Neutrophil (primary cell): Measurements from ENCODE around the gene ZNF664.

Experiments used
- H3K27ac ChIP-seq: fragments of 200-600 bp; sonication (generic); 2 replicates; pipeline ENCODE4 v1.5.1; 2016; ENCODE audit warnings: mild to moderate bottlenecking, moderate library complexity
- H3K27me3 ChIP-seq: fragments of 200-600 bp; sonication (generic); 2 replicates; pipeline ENCODE4 v1.6.0; 2016; ENCODE audit warnings: mild to moderate bottlenecking
- H3K36me3 ChIP-seq: fragments of 200-600 bp; sonication (generic); 2 replicates; pipeline ENCODE4 v1.5.1; 2017
- H3K4me1 ChIP-seq, 2 experiments: fragments of 200-600 bp in 1 of 2; sonication (generic) in 1 of 2; 1 replicate in 1 of 2; 2 replicates in 1 of 2; pipeline versions ENCODE4 v1.5.1 to v1.6.1; 2013 to 2016; ENCODE audit warnings: low read depth in 1 of 2, low read length in 1 of 2, mild to moderate bottlenecking in 1 of 2, moderate library complexity in 1 of 2; ENCODE audit not compliant: control insufficient read depth in 1 of 2, insufficient read depth in 1 of 2
- H3K4me3 ChIP-seq, 2 experiments: fragments of 200-600 bp in 1 of 2; sonication (generic) in 1 of 2; 1 replicate in 1 of 2; 2 replicates in 1 of 2; pipeline ENCODE4 v1.5.1; 2013 to 2016; ENCODE audit warnings: low read depth in 1 of 2, low read length in 1 of 2, mild to moderate bottlenecking in 1 of 2, moderate library complexity in 1 of 2
- H3K9me3 ChIP-seq: fragments of 200-600 bp; sonication (generic); 2 replicates; pipeline ENCODE4 v1.5.1; 2016
- TF ChIP-seq, protein P1 (sequence below): fragments of 200-600 bp; sonication (generic); IDR thresholded peaks from 2 replicates; pipeline ENCODE4 v1.5.1; 2016; ENCODE audit warnings: antibody characterized with exemption

ZNF664 gene

DNA sequence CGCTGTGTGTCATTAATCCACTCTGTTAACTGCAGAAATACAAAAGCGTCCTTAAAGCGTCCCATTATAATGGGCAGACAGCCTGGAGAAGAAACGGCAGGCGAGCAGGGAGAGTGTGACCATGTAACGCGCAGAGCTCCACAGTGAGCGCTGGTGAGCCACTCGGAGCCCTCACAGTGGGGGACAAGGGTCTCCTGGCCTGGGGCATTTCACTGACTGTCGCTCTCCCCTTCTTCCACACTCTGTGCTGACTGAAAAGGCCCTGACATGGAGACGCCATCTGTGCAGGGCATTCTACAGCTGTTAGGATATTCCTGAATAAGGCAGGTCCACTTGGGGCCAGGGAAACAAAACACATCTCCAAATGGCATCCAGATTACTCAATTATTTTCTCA is 24.6 kb upstream of the ZNF664 start:
- H3K4me1 ChIP-seq = no peaks in the 10 kb centered on the region
- H3K36me3 ChIP-seq = no peaks in the 10 kb centered on the region
- no peaks in the 10 kb centered on the region for H3K9me3 ChIP-seq
- TF ChIP-seq, protein P1, sequence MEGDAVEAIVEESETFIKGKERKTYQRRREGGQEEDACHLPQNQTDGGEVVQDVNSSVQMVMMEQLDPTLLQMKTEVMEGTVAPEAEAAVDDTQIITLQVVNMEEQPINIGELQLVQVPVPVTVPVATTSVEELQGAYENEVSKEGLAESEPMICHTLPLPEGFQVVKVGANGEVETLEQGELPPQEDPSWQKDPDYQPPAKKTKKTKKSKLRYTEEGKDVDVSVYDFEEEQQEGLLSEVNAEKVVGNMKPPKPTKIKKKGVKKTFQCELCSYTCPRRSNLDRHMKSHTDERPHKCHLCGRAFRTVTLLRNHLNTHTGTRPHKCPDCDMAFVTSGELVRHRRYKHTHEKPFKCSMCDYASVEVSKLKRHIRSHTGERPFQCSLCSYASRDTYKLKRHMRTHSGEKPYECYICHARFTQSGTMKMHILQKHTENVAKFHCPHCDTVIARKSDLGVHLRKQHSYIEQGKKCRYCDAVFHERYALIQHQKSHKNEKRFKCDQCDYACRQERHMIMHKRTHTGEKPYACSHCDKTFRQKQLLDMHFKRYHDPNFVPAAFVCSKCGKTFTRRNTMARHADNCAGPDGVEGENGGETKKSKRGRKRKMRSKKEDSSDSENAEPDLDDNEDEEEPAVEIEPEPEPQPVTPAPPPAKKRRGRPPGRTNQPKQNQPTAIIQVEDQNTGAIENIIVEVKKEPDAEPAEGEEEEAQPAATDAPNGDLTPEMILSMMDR = no peak
- H3K27me3 ChIP-seq = no peaks in the 10 kb centered on the region
- H3K4me3 ChIP-seq = no peak overlapping the region
- no peak overlapping the region for H3K27ac ChIP-seq

DNA sequence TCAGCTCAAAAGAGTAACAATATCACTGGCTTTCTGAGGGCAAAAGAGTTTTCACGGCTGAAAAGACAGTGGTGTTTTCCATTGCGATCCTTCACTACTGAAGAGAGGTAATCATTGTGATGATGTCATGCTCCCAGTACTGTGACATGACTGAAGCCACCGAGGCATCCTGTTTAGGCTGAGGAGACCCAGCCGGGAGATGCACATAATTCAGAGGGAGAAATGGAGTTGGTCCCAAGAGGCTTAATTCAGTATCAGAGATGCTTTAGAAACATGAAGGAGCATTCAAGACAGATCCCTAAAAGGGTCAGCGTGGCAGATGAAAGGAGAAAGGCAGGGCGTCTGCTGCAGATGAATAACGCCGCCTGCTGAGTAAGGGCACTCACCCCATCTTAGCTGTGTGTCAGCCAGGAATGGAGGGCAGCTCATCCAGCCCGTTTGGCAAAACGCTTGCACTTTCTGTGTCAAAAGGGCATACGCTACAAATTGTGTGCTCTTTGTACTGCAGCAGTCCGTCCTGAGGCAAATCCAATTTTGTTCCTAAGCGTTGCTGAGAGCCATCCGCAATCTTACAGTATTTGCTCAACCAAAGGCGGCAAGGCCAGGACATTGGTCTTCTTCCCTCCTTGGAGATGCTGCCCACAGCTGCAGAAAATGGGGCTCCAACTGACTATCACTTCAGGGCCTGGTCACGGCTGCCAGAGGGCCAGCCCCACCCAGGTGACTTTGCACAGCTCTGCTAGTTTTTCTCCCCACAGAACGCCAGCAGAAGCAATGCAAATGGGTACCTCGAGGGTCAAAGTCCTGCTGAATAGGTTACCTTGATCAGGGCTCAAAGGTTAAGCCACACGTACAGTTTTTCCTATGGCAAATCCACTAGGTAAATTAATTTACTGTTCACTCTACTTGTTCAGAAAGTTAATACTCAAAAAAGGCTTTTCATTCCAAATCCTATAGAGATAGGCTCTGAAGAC is 23.9 kb upstream of the ZNF664 start:
- no peaks in the 10 kb centered on the region for H3K36me3 ChIP-seq
- H3K4me3 ChIP-seq = no peak overlapping the region
- H3K4me1 ChIP-seq = no peaks in the 10 kb centered on the region
- H3K27me3 ChIP-seq = no peaks in the 10 kb centered on the region
- TF ChIP-seq, protein P1 = no peak
- no peaks in the 10 kb centered on the region for H3K9me3 ChIP-seq
- H3K27ac ChIP-seq = no peak overlapping the region

DNA sequence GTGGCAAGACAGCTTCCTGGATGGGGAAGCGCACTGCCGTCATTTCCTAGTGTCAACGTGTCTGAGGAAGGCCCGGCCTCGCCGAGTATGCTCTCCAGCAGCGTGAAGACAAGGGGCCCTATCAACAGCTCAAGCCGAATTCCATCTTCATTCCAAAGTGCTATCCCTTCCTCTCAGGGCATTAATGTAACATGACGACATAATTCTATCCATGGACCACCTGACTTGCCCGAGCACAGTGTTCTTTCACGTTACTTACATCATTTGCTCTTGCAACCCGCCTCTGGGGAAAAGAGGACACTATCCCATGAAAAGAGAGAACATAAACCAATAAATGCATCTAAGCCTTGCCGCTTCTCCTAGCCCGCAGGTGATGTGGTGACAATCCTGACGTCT is 23.2 kb upstream of the ZNF664 start:
- TF ChIP-seq, protein P1 = no peak
- H3K4me1 ChIP-seq = no peaks in the 10 kb centered on the region
- no peak overlapping the region for H3K27ac ChIP-seq
- no peaks in the 10 kb centered on the region for H3K9me3 ChIP-seq
- H3K4me3 ChIP-seq = no peak overlapping the region
- no peaks in the 10 kb centered on the region for H3K36me3 ChIP-seq
- H3K27me3 ChIP-seq = no peaks in the 10 kb centered on the region

DNA sequence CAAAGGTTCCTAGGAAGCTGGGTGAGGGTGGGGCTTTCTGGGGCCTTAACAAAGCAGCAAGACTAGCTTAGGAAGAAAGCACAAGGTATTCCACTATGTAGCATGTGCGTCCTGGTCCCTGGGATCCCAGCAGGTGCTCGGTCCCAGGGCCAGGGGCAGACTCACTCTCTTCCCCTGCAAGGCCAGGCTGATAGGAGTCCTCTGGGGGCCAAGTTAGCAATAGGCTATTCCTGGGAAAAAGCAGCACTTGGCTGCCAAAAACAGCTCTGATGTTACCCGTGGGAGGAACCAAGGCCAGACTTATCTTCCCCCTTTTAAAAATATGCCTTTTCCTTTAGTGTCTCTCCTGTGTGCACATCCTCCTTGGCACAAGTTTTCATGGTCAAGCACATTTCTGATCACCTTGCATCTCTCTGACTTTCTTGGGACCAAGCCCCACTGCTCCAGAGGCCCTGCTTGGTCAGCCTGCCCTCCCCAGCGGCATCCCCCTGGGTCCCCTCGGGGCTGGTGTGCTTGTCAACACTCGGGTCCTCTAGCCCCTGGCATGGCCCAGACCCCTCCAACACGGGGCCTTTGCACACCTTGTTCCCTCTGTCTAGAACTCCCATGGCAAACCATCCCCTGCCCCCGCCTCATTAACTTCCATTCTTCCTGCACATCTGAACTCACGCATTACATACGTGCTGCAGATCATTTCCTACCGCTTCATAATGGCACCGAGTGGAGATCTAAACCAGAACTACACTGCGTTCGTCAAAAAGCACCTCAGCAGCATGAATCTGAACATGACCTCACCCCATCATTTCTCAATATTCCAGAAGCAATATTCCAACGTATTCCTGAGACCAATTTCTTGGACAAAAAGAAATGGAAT is 22.3 kb upstream of the ZNF664 start:
- H3K9me3 ChIP-seq = no peaks in the 10 kb centered on the region
- H3K4me3 ChIP-seq = no peak overlapping the region
- no peaks in the 10 kb centered on the region for H3K27me3 ChIP-seq
- TF ChIP-seq, protein P1 = no peak
- H3K27ac ChIP-seq = no peak overlapping the region
- H3K36me3 ChIP-seq = no peaks in the 10 kb centered on the region
- H3K4me1 ChIP-seq = no peaks in the 10 kb centered on the region

DNA sequence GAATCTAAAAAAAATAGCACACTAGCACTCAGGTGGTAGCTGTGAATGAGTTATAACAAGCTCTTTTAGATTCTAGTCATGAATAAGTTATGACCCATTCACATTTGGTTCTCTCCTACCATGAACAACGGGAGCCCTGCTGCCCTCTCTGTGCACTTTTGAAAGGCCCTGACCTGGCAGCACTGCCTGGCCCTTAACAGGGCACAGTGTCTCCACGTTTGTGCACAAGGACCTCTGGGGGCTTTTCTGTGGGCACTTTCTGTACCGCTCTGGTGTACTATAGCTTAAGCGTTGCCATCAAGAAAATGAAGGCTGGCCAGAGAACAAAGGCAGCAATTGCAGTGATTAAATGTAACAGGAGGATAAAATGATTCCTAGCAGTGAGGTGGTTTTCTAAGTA is 21.5 kb upstream of the ZNF664 start:
- no peaks in the 10 kb centered on the region for H3K27me3 ChIP-seq
- no peak overlapping the region for H3K4me3 ChIP-seq
- no peaks in the 10 kb centered on the region for H3K9me3 ChIP-seq
- no peak overlapping the region for H3K27ac ChIP-seq
- TF ChIP-seq, protein P1 = no peak
- no peaks in the 10 kb centered on the region for H3K4me1 ChIP-seq
- no peaks in the 10 kb centered on the region for H3K36me3 ChIP-seq
